CD8-positive, alpha-beta memory T cell (primary cell): ENCODE results near the gene CARF. TPM values are rescaled to one million over a fixed set of nuclear protein-coding genes. Genes with fewer than 3 reads are reported as not detected.
A peak's percentile ranks its signal among the peaks of the same experiment; 100 is the strongest.

Source experiments
- CTCF ChIA-PET: fragments of 350-600 bp; sonication (Branson Sonifier 250); formaldehyde crosslinking; loops from one replicate; lab custom pipeline; 2021; ENCODE audit warnings: antibody characterized with exemption; lab: Charles Lee
- POLR2A ChIA-PET: fragments of 350-600 bp; sonication (Branson Sonifier 250); formaldehyde crosslinking; loops from one replicate; lab custom pipeline; 2021; ENCODE audit warnings: antibody characterized with exemption; lab: Charles Lee
- DNase-seq, 5 donors: peaks; one replicate each; pipeline versions ENCODE4 v3.0.0 to v3.0.0-alpha.2; 2020 to 2022; ENCODE audit warnings: mixed read lengths in 1 of 5
- H3K27ac ChIP-seq: one replicate; pipeline ENCODE4 v1.7.0; 2013; ENCODE audit warnings: low read depth, mild to moderate bottlenecking, low read length, moderate library complexity
- H3K27me3 ChIP-seq: 2 replicates; pipeline ENCODE4 v1.7.0; 2013; ENCODE audit warnings: low read length, mild to moderate bottlenecking; ENCODE audit not compliant: insufficient read depth, poor library complexity, severe bottlenecking
- H3K36me3 ChIP-seq: 2 replicates; pipeline ENCODE4 v1.7.0; 2013; ENCODE audit warnings: mild to moderate bottlenecking, low read length, moderate library complexity; ENCODE audit not compliant: insufficient read depth
- H3K4me1 ChIP-seq: 2 replicates; pipeline ENCODE4 v1.7.0; 2013; ENCODE audit warnings: mild to moderate bottlenecking, low read length, moderate library complexity; ENCODE audit not compliant: insufficient read depth
- H3K4me3 ChIP-seq: 2 replicates; pipeline ENCODE4 v1.7.0; 2013; ENCODE audit warnings: mild to moderate bottlenecking, low read length
- H3K9me3 ChIP-seq: 2 replicates; pipeline ENCODE4 v1.7.0; 2013; ENCODE audit warnings: mild to moderate bottlenecking, low read length
- H3K27ac Mint-ChIP-seq, 8 donors: one replicate each; pipeline ENCODE4 v1.8.0; 2020 to 2021; ENCODE audit warnings: mixed read lengths in 8 of 8, mild to moderate bottlenecking in 6 of 8, inconsistent platforms in 3 of 8, moderate library complexity in 3 of 8
- H3K27me3 Mint-ChIP-seq, 2 donors: one replicate each; pipeline ENCODE4 v1.8.0; 2020 to 2021; ENCODE audit warnings: mixed read lengths in 2 of 2, mild to moderate bottlenecking in 1 of 2, moderate library complexity in 1 of 2
- H3K36me3 Mint-ChIP-seq, 3 donors: one replicate each; pipeline ENCODE4 v1.8.0; 2020 to 2021; ENCODE audit warnings: mixed read lengths in 3 of 3, inconsistent platforms in 1 of 3, mild to moderate bottlenecking in 1 of 3
- H3K4me1 Mint-ChIP-seq, 3 donors: one replicate each; pipeline ENCODE4 v1.8.0; 2020 to 2021; ENCODE audit warnings: mixed read lengths in 3 of 3, inconsistent platforms in 1 of 3, mild to moderate bottlenecking in 1 of 3
- H3K4me3 Mint-ChIP-seq, 7 donors: one replicate each; pipeline ENCODE4 v1.8.0; 2020 to 2021; ENCODE audit warnings: mixed read lengths in 7 of 7, mild to moderate bottlenecking in 6 of 7, moderate library complexity in 4 of 7, inconsistent platforms in 2 of 7
- H3K9me3 Mint-ChIP-seq, 5 donors: one replicate each; pipeline ENCODE4 v1.8.0; 2020 to 2022; ENCODE audit warnings: mixed read lengths in 5 of 5, mild to moderate bottlenecking in 3 of 5, moderate library complexity in 2 of 5, inconsistent platforms in 1 of 5
- polyA plus RNA-seq: library from polyadenylated mRNA; unstranded; fragments of 300-500 nt; fragmentation: Illumina TruSeq; gene quantifications from one replicate; pipeline ENCODE4 v1.2.3, GENCODE V29; 2021
- total RNA-seq, 2 experiments: library from RNA; stranded (reverse); gene quantifications; one replicate each; pipeline ENCODE4 v1.2.3, GENCODE V29; 2021

The CARF gene
- total and polyA plus RNA-seq, 3 experiments from 2014 or later: 3.1 to 5.5 (median 4.2) TPM

- CTCF ChIA-PET: no interaction called here
- H3K4me1 ChIP-seq: no peaks in the 10 kb centered on the region
- Mint-ChIP-seq H3K36me3 (peaks cover 0 to 2% (median 0%) of the 10 kb centered on the region in 3 donors), H3K4me1 (peaks cover 2 to 5% (median 4%) of the 10 kb centered on the region in 3 donors), H3K9me3 (no peaks in the 10 kb centered on the region), H3K27ac (peak overlapping the region in 4 of 8 donors; percentile 9 to 69 (median 38)), H3K4me3 (no peak overlapping the region), H3K27me3 (no peaks in the 10 kb centered on the region)
- no peaks in the 10 kb centered on the region for H3K9me3 ChIP-seq
- H3K27me3 ChIP-seq: no peaks in the 10 kb centered on the region
- H3K36me3 ChIP-seq: no peaks in the 10 kb centered on the region
- no peak overlapping the region for H3K27ac ChIP-seq
- POLR2A ChIA-PET: no interaction called here
- H3K4me3 ChIP-seq: no peak overlapping the region
- no peak for DNase-seq
Measured at GRCh38 chr2:203025592-203025991, 113.5 kb downstream of the CARF start.

- ChIA-PET POLR2A (no interaction called here), CTCF (no interaction called here)
- H3K4me3 Mint-ChIP-seq: no peak overlapping the region
- Histone ChIP-seq H3K27ac (no peak overlapping the region), H3K4me3 (no peak overlapping the region), H3K9me3 (no peaks in the 10 kb centered on the region), H3K36me3 (no peaks in the 10 kb centered on the region), H3K4me1 (no peaks in the 10 kb centered on the region), H3K27me3 (no peaks in the 10 kb centered on the region)
- no peak overlapping the region for H3K27ac Mint-ChIP-seq
- peaks cover 0 to 5% (median 2%) of the 10 kb centered on the region in 3 donors for H3K36me3 Mint-ChIP-seq
- no peak for DNase-seq
- H3K27me3 Mint-ChIP-seq: no peaks in the 10 kb centered on the region
- H3K9me3 Mint-ChIP-seq: no peaks in the 10 kb centered on the region
- H3K4me1 Mint-ChIP-seq: peaks cover 3 to 9% (median 4%) of the 10 kb centered on the region in 3 donors
Measured at GRCh38 chr2:203030545-203030944, 118.5 kb downstream of the CARF start.

- no peaks in the 10 kb centered on the region for H3K36me3 ChIP-seq
- Mint-ChIP-seq H3K4me1 (peaks cover 0 to 5% (median 4%) of the 10 kb centered on the region in 3 donors), H3K27me3 (no peaks in the 10 kb centered on the region), H3K9me3 (no peaks in the 10 kb centered on the region), H3K4me3 (no peak overlapping the region), H3K36me3 (peaks cover 0 to 5% (median 2%) of the 10 kb centered on the region in 3 donors), H3K27ac (no peak overlapping the region)
- H3K4me1 ChIP-seq: no peaks in the 10 kb centered on the region
- ChIA-PET POLR2A (no interaction called here), CTCF (no interaction called here)
- no peak overlapping the region for H3K4me3 ChIP-seq
- no peaks in the 10 kb centered on the region for H3K27me3 ChIP-seq
- no peak overlapping the region for H3K27ac ChIP-seq
- no peak for DNase-seq
- no peaks in the 10 kb centered on the region for H3K9me3 ChIP-seq
Measured at GRCh38 chr2:203030991-203031390, 118.9 kb downstream of the CARF start.

- H3K4me3 ChIP-seq: no peak overlapping the region
- H3K27me3 ChIP-seq: no peaks in the 10 kb centered on the region
- Mint-ChIP-seq H3K4me1 (peaks cover 0 to 5% (median 4%) of the 10 kb centered on the region in 3 donors), H3K9me3 (no peaks in the 10 kb centered on the region), H3K27me3 (no peaks in the 10 kb centered on the region), H3K27ac (no peak overlapping the region), H3K36me3 (peaks cover 0 to 5% (median 2%) of the 10 kb centered on the region in 3 donors), H3K4me3 (no peak overlapping the region)
- no peaks in the 10 kb centered on the region for H3K9me3 ChIP-seq
- no peaks in the 10 kb centered on the region for H3K4me1 ChIP-seq
- CTCF ChIA-PET: interaction anchor here (1.8 kb wide), 1 partner anchor 8 kb away, joined by 4 read pairs; no protein-coding TSS in a partner anchor
- POLR2A ChIA-PET: no interaction called here
- DNase-seq: no peak
- no peak overlapping the region for H3K27ac ChIP-seq
- H3K36me3 ChIP-seq: no peaks in the 10 kb centered on the region
Measured at GRCh38 chr2:203033395-203033794, 121.3 kb downstream of the CARF start.

- H3K9me3 ChIP-seq: no peaks in the 10 kb centered on the region
- Mint-ChIP-seq H3K27ac (no peak overlapping the region), H3K4me1 (peaks cover 0 to 6% (median 5%) of the 10 kb centered on the region in 3 donors), H3K4me3 (no peak overlapping the region), H3K9me3 (no peaks in the 10 kb centered on the region), H3K36me3 (peaks cover 4 to 9% (median 5%) of the 10 kb centered on the region in 3 donors), H3K27me3 (no peaks in the 10 kb centered on the region)
- H3K4me3 ChIP-seq: no peak overlapping the region
- no peak for DNase-seq
- no peak overlapping the region for H3K27ac ChIP-seq
- CTCF ChIA-PET: no interaction called here
- POLR2A ChIA-PET: no interaction called here
- H3K36me3 ChIP-seq: no peaks in the 10 kb centered on the region
- H3K27me3 ChIP-seq: no peaks in the 10 kb centered on the region
- H3K4me1 ChIP-seq: no peaks in the 10 kb centered on the region
Measured at GRCh38 chr2:203035879-203036470, 123.9 kb downstream of the CARF start.

Other genes starting within 250 kb of the CARF start
- 1 to 10 TPM; 4.6 to 4.7 TPM for gene ICA1L, start 40.5 kb upstream of the CARF start, total RNA-seq
- 2.3 TPM for gene ICA1L, start 40.5 kb upstream of the CARF start, polyA plus RNA-seq
- 100 to 1,000 TPM; 129 to 132 TPM for gene WDR12, start 602 bp upstream of the CARF start, total RNA-seq
- gene WDR12, start 602 bp upstream of the CARF start, polyA plus RNA-seq: 23.7 TPM
- gene NBEAL1, start 102.6 kb downstream of the CARF start, total RNA-seq: 10 to 100 TPM in 1 of 2 experiments, 1 to 10 TPM in 1; 8.6 to 10.1 TPM
- 8.5 TPM for gene NBEAL1, start 102.6 kb downstream of the CARF start, polyA plus RNA-seq